ENCODE measurements around the gene KIF17.

DNA sequence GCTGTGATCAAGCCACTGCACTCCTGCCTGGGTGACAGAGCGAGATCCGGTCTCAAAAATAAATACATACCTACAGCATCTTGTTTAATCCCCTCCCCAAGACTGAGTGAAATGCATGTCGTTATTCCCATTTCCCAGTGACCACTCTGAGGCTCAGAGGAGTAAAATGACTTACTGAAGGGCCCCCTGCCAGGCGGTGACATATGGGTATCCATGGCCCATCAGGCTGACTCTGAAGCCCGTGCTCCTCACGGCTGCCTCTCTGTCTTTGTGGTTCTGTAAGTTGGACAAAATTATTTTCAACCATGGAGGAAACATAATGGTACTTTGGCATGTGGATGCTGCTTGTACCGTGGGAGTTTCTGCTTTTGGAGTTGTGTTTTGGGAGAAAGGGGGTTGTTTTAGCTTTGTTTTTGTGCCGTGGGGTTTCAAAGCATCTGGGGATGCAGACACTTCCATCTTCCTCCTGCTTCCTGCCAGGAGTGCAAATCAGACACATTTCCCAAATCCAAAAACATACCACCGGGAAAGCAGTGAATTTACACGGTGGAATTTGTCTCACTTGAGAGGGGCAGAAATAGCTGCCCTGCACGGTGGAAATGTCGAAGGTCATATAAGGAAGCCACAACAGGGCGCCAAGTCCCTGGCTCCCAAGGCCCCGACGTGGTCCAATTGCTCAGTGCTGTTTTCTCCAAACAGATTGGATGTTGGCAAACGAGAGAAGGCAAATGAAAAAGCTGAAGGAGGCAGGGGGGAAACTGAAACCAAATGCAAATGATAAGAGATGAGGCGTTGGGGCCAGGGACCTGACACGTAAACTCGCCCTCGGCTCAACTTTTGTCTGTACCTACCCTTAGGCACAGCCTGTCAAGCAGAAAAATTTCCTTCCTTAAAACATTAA, 101.6 kb downstream of the KIF17 start:
- TF ChIP-seq, protein P1, sequence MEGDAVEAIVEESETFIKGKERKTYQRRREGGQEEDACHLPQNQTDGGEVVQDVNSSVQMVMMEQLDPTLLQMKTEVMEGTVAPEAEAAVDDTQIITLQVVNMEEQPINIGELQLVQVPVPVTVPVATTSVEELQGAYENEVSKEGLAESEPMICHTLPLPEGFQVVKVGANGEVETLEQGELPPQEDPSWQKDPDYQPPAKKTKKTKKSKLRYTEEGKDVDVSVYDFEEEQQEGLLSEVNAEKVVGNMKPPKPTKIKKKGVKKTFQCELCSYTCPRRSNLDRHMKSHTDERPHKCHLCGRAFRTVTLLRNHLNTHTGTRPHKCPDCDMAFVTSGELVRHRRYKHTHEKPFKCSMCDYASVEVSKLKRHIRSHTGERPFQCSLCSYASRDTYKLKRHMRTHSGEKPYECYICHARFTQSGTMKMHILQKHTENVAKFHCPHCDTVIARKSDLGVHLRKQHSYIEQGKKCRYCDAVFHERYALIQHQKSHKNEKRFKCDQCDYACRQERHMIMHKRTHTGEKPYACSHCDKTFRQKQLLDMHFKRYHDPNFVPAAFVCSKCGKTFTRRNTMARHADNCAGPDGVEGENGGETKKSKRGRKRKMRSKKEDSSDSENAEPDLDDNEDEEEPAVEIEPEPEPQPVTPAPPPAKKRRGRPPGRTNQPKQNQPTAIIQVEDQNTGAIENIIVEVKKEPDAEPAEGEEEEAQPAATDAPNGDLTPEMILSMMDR (conservative IDR thresholded peaks at IDR 0.05), result no peak
- TF ChIP-seq ZFX (IDR thresholded peaks at IDR 0.05), result no peak
